Body of pancreas (tissue), 4 donors: Measurements from ENCODE around the gene ZNF605.
"Not testable (repeated sequence)": the region's sequence is repeated elsewhere in the genome, so short reads cannot be mapped to it uniquely, and the experiment has no call there.

Source experiments
- CTCF ChIP-seq, 7 experiments: fragments of 450-650 bp in 4 of 7; fragments of 200-600 bp in 3 of 7; sonication (generic) in 3 of 7; IDR thresholded peaks; one replicate each; pipeline ENCODE4 v1.5.1; 2016 to 2019; ENCODE audit warnings: antibody characterized with exemption in 7 of 7
- POLR2A ChIP-seq, 3 donors: fragments of 450-650 bp; IDR thresholded peaks; one replicate each; pipeline ENCODE4 v1.6.1; 2016; ENCODE audit warnings: antibody characterized with exemption in 3 of 3, mild to moderate bottlenecking in 2 of 3

GRCh38 chr12:132961790-132962189, 5.7 kb upstream of the ZNF605 start:
- TF ChIP-seq CTCF, POLR2A (IDR thresholded peaks at IDR 0.05): not testable (repeated sequence)
